ENCODE data around the gene CDK15. TPM values are rescaled to one million over a fixed set of nuclear protein-coding genes. Genes with fewer than 3 reads are reported as not detected.

Gene CDK15
- total and polyA plus RNA-seq, 2 experiments from 2014 or later = 0.27 TPM; not detected in 1

DNA sequence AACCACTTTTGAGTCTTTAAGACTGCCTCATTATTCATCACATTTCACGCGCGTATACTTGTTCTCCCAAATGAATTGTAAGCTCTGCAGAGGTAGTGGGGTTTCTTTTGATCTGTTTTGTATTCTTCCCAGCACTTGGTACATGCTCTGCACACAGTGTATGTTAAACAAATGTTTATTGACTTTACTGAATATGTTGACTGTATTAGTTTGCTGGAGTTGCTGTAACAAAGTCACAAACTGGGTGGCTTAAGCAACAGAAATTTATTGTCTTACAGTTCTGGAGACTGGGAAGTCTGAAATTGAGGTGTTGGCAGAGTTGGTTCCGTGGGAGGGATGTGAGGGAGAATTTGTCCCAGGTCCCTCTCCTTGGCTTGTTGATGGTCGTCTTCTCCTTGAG, 65.1 kb downstream of the CDK15 start:
- H3K27me3 ChIP-seq (ENCODE audit: insufficient read depth) = no peaks in the 10 kb centered on the region
- H3K27ac Mint-ChIP-seq = no peak overlapping the region
- ATAC-seq (no peak), DNase-seq (ENCODE audit: low spot score) (no peak)
- no peak overlapping the region for H3K4me2 ChIP-seq
- no peaks in the 10 kb centered on the region for H3K36me3 ChIP-seq (ENCODE audit: insufficient read depth)
- no peaks in the 10 kb centered on the region for H3F3A ChIP-seq (replicated peaks; ENCODE audit: low read depth)
- H3K36me3 Mint-ChIP-seq (ENCODE audit: low read depth) = no peaks in the 10 kb centered on the region
- no peaks in the 10 kb centered on the region for H4K20me1 ChIP-seq (replicated peaks; ENCODE audit: insufficient read depth)
- H3K9me2 ChIP-seq (ENCODE audit: insufficient read depth) = no peaks in the 10 kb centered on the region
- peaks cover 24% of the 10 kb centered on the region for H3K4me1 Mint-ChIP-seq
- no peak overlapping the region for H2AFZ ChIP-seq
- H3K4me1 ChIP-seq (ENCODE audit: insufficient read depth) = peaks cover 26% of the 10 kb centered on the region
- H3K27me3 Mint-ChIP-seq (ENCODE audit: insufficient read depth, low read depth, poor library complexity) = no peaks in the 10 kb centered on the region
- H3K27ac ChIP-seq (ENCODE audit: low read depth) = no peak overlapping the region
- no peaks in the 10 kb centered on the region for H3K79me2 ChIP-seq (replicated peaks; ENCODE audit: insufficient read depth)
- no peak overlapping the region for H3K4me3 Mint-ChIP-seq
- H3K4me3 ChIP-seq = no peak overlapping the region
- H3K9me3 Mint-ChIP-seq = no peaks in the 10 kb centered on the region
- TF ChIP-seq ZNF462 (CRISPR knock-in tag; IDR thresholded peaks at IDR 0.05) (no peak), ZNF331 (CRISPR knock-in tag; IDR thresholded peaks at IDR 0.05; ENCODE audit: low read depth) (no peak), CREB1 (CRISPR knock-in tag; IDR thresholded peaks at IDR 0.05; ENCODE audit: low read depth) (no peak), POLR2AphosphoS5 (IDR thresholded peaks at IDR 0.05; ENCODE audit: low read depth) (no peak), EZH2phosphoT487 (IDR thresholded peaks at IDR 0.05; ENCODE audit: unreplicated experiment) (no peak), NANOG (IDR thresholded peaks at IDR 0.05; ENCODE audit: borderline replicate concordance) (no peak), STAT1 (IDR thresholded peaks at IDR 0.05; ENCODE audit: unreplicated experiment) (no peak), JUNB (IDR thresholded peaks at IDR 0.05; ENCODE audit: unreplicated experiment) (no peak), ZNF114 (CRISPR knock-in tag; IDR thresholded peaks at IDR 0.05) (no peak), EZH2 (IDR thresholded peaks at IDR 0.05; ENCODE audit: low read depth, unreplicated experiment) (no peak)
- TF ChIP-seq, protein P1, sequence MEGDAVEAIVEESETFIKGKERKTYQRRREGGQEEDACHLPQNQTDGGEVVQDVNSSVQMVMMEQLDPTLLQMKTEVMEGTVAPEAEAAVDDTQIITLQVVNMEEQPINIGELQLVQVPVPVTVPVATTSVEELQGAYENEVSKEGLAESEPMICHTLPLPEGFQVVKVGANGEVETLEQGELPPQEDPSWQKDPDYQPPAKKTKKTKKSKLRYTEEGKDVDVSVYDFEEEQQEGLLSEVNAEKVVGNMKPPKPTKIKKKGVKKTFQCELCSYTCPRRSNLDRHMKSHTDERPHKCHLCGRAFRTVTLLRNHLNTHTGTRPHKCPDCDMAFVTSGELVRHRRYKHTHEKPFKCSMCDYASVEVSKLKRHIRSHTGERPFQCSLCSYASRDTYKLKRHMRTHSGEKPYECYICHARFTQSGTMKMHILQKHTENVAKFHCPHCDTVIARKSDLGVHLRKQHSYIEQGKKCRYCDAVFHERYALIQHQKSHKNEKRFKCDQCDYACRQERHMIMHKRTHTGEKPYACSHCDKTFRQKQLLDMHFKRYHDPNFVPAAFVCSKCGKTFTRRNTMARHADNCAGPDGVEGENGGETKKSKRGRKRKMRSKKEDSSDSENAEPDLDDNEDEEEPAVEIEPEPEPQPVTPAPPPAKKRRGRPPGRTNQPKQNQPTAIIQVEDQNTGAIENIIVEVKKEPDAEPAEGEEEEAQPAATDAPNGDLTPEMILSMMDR (conservative IDR thresholded peaks at IDR 0.05; ENCODE audit: low read depth in 2 of 2) = no peak
- TF ChIP-seq, protein P2, sequence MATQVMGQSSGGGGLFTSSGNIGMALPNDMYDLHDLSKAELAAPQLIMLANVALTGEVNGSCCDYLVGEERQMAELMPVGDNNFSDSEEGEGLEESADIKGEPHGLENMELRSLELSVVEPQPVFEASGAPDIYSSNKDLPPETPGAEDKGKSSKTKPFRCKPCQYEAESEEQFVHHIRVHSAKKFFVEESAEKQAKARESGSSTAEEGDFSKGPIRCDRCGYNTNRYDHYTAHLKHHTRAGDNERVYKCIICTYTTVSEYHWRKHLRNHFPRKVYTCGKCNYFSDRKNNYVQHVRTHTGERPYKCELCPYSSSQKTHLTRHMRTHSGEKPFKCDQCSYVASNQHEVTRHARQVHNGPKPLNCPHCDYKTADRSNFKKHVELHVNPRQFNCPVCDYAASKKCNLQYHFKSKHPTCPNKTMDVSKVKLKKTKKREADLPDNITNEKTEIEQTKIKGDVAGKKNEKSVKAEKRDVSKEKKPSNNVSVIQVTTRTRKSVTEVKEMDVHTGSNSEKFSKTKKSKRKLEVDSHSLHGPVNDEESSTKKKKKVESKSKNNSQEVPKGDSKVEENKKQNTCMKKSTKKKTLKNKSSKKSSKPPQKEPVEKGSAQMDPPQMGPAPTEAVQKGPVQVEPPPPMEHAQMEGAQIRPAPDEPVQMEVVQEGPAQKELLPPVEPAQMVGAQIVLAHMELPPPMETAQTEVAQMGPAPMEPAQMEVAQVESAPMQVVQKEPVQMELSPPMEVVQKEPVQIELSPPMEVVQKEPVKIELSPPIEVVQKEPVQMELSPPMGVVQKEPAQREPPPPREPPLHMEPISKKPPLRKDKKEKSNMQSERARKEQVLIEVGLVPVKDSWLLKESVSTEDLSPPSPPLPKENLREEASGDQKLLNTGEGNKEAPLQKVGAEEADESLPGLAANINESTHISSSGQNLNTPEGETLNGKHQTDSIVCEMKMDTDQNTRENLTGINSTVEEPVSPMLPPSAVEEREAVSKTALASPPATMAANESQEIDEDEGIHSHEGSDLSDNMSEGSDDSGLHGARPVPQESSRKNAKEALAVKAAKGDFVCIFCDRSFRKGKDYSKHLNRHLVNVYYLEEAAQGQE (IDR thresholded peaks at IDR 0.05; ENCODE audit: unreplicated experiment) = no peak
- TF ChIP-seq, protein P3, sequence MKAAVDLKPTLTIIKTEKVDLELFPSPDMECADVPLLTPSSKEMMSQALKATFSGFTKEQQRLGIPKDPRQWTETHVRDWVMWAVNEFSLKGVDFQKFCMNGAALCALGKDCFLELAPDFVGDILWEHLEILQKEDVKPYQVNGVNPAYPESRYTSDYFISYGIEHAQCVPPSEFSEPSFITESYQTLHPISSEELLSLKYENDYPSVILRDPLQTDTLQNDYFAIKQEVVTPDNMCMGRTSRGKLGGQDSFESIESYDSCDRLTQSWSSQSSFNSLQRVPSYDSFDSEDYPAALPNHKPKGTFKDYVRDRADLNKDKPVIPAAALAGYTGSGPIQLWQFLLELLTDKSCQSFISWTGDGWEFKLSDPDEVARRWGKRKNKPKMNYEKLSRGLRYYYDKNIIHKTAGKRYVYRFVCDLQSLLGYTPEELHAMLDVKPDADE (IDR thresholded peaks at IDR 0.05) = no peak
